Ovary (tissue), 9 donors: ENCODE data around the gene LRRC4C. TPM values are rescaled to one million over a fixed set of nuclear protein-coding genes. Genes with fewer than 3 reads are reported as not detected.

Experiments used
- DNase-seq, 5 donors: peaks; one replicate each; pipeline ENCODE4 v3.0.0-alpha.2; 2019 to 2020
- H3K27ac ChIP-seq, 2 donors: fragments of 200-600 bp; one replicate each; pipeline versions ENCODE4 v1.5.1 to v1.8.0; 2019 to 2022
- H3K27me3 ChIP-seq: fragments of 200-600 bp; one replicate; pipeline ENCODE4 v1.8.0; 2022
- H3K36me3 ChIP-seq: fragments of 200-600 bp; sonication (generic); one replicate; pipeline ENCODE4 v1.5.1; 2019
- H3K4me1 ChIP-seq: one replicate; pipeline ENCODE4 v1.8.1; 2013; ENCODE audit warnings: mild to moderate bottlenecking, moderate library complexity; ENCODE audit not compliant: insufficient read depth
- H3K4me3 ChIP-seq: fragments of 200-600 bp; sonication (generic); one replicate; pipeline ENCODE4 v1.5.1; 2017
- H3K9me3 ChIP-seq, 2 donors: fragments of 200-600 bp in 1 of 2; sonication (generic) in 1 of 2; one replicate each; pipeline versions ENCODE4 v1.5.1 to v1.8.1; 2013 to 2019; ENCODE audit warnings: mild to moderate bottlenecking in 1 of 2, moderate library complexity in 1 of 2
- CTCF ChIP-seq, 3 donors: fragments of 450-650 bp in 2 of 3; fragments of 200-600 bp in 1 of 3; IDR thresholded peaks; one replicate each; pipeline versions ENCODE4 v1.5.1 to v1.8.0; 2016 to 2022; ENCODE audit warnings: antibody characterized with exemption in 3 of 3, mild to moderate bottlenecking in 1 of 3
- EP300 ChIP-seq: sonication (generic); formaldehyde crosslinking; IDR thresholded peaks from one replicate; pipeline ENCODE4 v1.6.1; 2017; ENCODE audit warnings: antibody characterized with exemption
- POLR2A ChIP-seq: fragments of 450-650 bp; IDR thresholded peaks from one replicate; pipeline ENCODE4 v1.6.1; 2017; ENCODE audit warnings: antibody characterized with exemption, mild to moderate bottlenecking, moderate library complexity
- WGBS, 3 donors: extraction: QIAGEN DNeasy Blood & Tissue Kit in 1 of 3; methylation state at CpG; one replicate each; pipeline versions ENCODE4 v1.1.5 to v1.1.7; 2013 to 2017; 5-methylcytosine and 5-hydroxymethylcytosine counted together
- intact Hi-C, 4 donors: fragments of 100-400 bp; cut with DNase I; formaldehyde crosslinking; loops; one replicate each; pipeline versions ENCODE4 v1.11.0 to v1.15.1; 2022 to 2023
- polyA plus RNA-seq, 2 donors: library from polyadenylated mRNA; stranded (reverse); fragments of 200-250 nt in 1 of 2; fragments of 350-450 nt in 1 of 2; fragmentation: Illumina TruSeq in 1 of 2; extraction: RNeasy Lipid Tissue Mini Kit (QIAGEN cat#74804) in 1 of 2; gene quantifications; one replicate each; pipeline ENCODE4 v1.2.3, GENCODE V29; 2013 to 2014
- total RNA-seq, 7 donors: library from RNA; depleted of rRNA in 2 of 7; stranded (reverse); fragments of >200 nt in 2 of 7; fragmentation: NEBNext Ultra II Directional in 3 of 7; extraction: Animal tissue kit (Norgen Biotek cat#: 25700) in 3 of 7; gene quantifications; one replicate each; pipeline versions ENCODE4 v1.1.0 to v1.2.4, GENCODE V29; 2016 to 2023
- donor health status: DM: no; HTN: no; CAD: no; lungs with moderate emphysema.
- donor health status: DM: no; HTN: no; CAD: no.
- donor health status: Bipolar disorder and iron deficiency.
- donor health status: DM: yes; HTN: yes; CAD: no.
- donor health status: DM: no; HTN: no; CAD: no.
- donor health status: DM: yes; HTN: yes; CAD: no.

The LRRC4C gene
- total and polyA plus RNA-seq, 9 donors = 0.15 to 12.5 (median 0.78) TPM

- DNase-seq = no peak
- intact Hi-C loops = no loop called here
- WGBS, 3 donors = 79 to 88% (median 85%) methylated on average over 11 of the region's 11 CpGs
- no peaks in the 10 kb centered on the region for H3K27me3 ChIP-seq
- TF ChIP-seq CTCF (IDR thresholded peaks at IDR 0.05) (no peak), POLR2A (no peak), EP300 (no peak)
- H3K9me3 ChIP-seq = no peaks in the 10 kb centered on the region
- no peak overlapping the region for H3K27ac ChIP-seq
- H3K4me3 ChIP-seq = no peak overlapping the region
- H3K4me1 ChIP-seq = no peaks in the 10 kb centered on the region
- H3K36me3 ChIP-seq = no peaks in the 10 kb centered on the region
These were observed 402.4 kb downstream of the LRRC4C start for GRCh38 chr11:41056892-41057569.

- no peak for DNase-seq
- intact Hi-C loops = no loop called here
- H3K9me3 ChIP-seq = no peaks in the 10 kb centered on the region
- no peaks in the 10 kb centered on the region for H3K4me1 ChIP-seq
- no peak for TF ChIP-seq EP300
- no peak for TF ChIP-seq CTCF (IDR thresholded peaks at IDR 0.05)
- no peak for TF ChIP-seq POLR2A
- H3K27ac ChIP-seq = no peak overlapping the region
- H3K36me3 ChIP-seq = no peaks in the 10 kb centered on the region
- H3K27me3 ChIP-seq = no peaks in the 10 kb centered on the region
- no peak overlapping the region for H3K4me3 ChIP-seq
These were observed 405.6 kb downstream of the LRRC4C start for GRCh38 chr11:41053894-41054293.

- H3K4me1 ChIP-seq = no peaks in the 10 kb centered on the region
- no peak overlapping the region for H3K27ac ChIP-seq
- H3K27me3 ChIP-seq = no peaks in the 10 kb centered on the region
- no peaks in the 10 kb centered on the region for H3K9me3 ChIP-seq
- no peak for DNase-seq
- H3K4me3 ChIP-seq = no peak overlapping the region
- intact Hi-C loops = no loop called here
- H3K36me3 ChIP-seq = no peaks in the 10 kb centered on the region
- WGBS, 3 donors = 72 to 85% (median 80%) methylated on average over 3 of the region's 3 CpGs
- TF ChIP-seq EP300 (no peak), CTCF (IDR thresholded peaks at IDR 0.05) (no peak), POLR2A (no peak)
These were observed 407.4 kb downstream of the LRRC4C start for GRCh38 chr11:41051919-41052635.

GRCh38 chr11:41050791-41051190 is 408.7 kb downstream of the LRRC4C start:
- no peak overlapping the region for H3K4me3 ChIP-seq
- no peaks in the 10 kb centered on the region for H3K27me3 ChIP-seq
- intact Hi-C loops = no loop called here
- no peak for DNase-seq
- H3K9me3 ChIP-seq = no peaks in the 10 kb centered on the region
- no peaks in the 10 kb centered on the region for H3K4me1 ChIP-seq
- TF ChIP-seq EP300 (no peak), POLR2A (no peak), CTCF (IDR thresholded peaks at IDR 0.05) (no peak)
- H3K36me3 ChIP-seq = no peaks in the 10 kb centered on the region
- H3K27ac ChIP-seq = no peak overlapping the region
